ENCODE data around the gene ABI3BP. TPM values are rescaled to one million over a fixed set of nuclear protein-coding genes. Genes with fewer than 3 reads are reported as not detected.
A peak's percentile ranks its signal among the peaks of the same experiment; 100 is the strongest.

Gene ABI3BP
- total RNA-seq, 1 experiment from 2014 or later, result 0.17 TPM

DNA sequence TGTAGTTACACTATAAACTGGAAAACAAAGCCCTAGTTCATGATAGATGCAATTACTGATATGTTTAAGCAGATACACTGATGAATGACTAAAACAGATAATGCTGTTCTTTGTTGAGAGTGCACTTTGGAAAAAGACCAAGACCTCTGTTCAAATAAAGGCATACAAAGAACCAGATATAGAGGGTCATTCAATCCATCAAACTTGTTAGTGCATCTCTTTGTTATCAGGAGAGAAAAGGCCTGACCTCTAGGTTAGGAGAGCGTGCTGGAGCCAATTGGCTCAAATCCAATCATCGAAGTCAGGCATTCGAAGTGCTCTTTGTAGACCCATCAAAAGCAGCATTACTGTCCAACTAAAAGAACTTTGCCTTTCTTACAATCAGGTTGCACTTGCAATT lies 159.7 kb downstream of the ABI3BP start:
- DNase-seq (ENCODE audit: low read depth), result no peak

DNA sequence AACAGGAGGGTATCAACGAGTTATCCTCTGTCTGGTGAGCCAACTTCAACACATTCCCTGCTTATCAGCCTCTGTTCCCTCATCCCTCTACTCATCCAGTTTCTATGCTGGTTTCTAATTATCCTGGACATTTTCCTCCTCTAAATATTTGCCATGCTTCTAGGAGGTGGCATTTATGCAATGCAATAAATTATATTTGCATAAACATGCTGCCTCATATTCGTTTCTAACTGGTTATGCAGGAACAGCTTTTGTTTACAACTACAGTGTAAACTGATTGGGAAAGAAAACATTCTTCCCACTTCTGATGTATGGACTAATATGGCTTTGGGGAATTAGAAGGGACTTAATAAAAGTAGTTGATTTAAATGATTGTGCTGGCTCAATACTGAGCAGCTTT lies 161.6 kb downstream of the ABI3BP start:
- DNase-seq (ENCODE audit: low read depth), result no peak

- no peak for DNase-seq (ENCODE audit: low read depth)
Measured at GRCh38 chr3:100830931-100831330, 162.3 kb downstream of the ABI3BP start.

- DNase-seq (ENCODE audit: low read depth), result no peak
Measured at GRCh38 chr3:100825574-100825973, 167.6 kb downstream of the ABI3BP start.

GRCh38 chr3:100815583-100815982 lies 177.6 kb downstream of the ABI3BP start:
- no peak for DNase-seq (ENCODE audit: low read depth)

DNA sequence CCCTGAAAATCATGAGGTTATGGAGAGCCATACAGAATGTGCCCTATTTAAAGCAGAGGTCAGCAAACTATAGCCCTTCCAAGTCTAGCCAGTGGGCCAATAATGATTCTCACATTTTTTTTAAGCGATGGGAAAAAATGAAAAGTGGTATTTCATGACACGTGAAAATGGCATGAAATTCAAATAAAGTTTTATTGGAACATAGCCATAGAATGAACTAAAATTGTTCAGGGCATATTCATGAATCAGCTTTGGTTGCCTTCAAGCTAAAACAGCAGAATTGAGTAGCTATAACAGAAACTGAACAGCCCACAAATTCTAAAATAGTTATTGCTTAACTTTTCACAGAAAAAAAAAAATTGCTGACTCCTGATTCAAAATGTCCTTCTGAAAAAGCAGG lies 179.4 kb downstream of the ABI3BP start:
- DNase-seq (ENCODE audit: low read depth), result no peak

DNA sequence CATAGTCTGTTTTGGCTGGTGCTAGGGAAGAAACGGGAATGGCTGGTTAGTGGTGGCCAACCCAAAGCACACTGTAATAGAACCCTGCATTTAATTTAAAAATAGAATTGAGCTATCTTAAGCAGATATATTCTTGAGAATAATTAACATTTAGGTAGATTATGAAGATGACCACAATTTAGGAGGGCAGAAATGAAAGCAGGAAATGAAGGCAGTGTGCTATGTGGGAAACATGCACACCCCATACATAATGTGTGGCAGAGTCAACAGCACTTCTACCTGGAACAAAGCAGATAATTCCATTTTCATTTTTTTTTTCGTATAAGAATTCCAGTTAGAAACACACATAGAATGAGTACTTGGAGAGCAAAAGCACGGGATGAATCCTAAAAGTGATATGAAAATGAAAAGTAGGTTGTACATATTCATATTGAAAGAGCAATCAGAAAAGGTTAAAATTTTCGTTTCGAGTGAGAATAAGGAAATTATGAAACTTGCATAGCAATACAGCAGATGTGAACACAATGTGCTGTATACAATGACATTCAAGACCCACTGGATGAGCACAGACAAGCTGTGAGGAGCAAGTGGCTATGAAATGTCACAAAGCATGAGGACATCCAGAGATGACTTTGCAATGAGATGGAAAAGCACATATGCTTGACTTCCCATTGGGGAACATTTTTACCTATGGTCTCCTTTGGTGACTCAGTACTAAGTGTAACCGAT lies 181.3 kb downstream of the ABI3BP start:
- DNase-seq (ENCODE audit: low read depth), result no peak

GRCh38 chr3:100810671-100811070 lies 182.6 kb downstream of the ABI3BP start:
- no peak for DNase-seq (ENCODE audit: low read depth)

DNA sequence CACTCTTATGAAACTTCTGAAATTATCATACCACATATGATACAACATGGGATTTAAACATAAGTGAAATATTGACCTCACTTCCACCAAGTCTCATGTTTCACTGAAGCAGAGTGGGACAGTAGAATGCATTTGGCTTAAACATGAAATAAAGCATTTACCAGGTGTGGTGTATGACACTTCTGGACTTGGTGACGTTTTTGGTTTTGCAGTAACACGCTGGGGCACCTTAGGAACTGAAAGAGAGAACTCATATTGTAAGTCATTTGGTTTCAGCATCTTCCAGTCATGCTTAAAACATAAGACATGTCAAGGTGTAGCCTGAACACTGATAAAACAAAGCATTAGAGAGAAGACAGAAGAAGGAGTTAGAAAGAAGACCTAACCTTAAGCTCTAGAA lies 188.6 kb downstream of the ABI3BP start:
- no peak for DNase-seq (ENCODE audit: low read depth)

DNA sequence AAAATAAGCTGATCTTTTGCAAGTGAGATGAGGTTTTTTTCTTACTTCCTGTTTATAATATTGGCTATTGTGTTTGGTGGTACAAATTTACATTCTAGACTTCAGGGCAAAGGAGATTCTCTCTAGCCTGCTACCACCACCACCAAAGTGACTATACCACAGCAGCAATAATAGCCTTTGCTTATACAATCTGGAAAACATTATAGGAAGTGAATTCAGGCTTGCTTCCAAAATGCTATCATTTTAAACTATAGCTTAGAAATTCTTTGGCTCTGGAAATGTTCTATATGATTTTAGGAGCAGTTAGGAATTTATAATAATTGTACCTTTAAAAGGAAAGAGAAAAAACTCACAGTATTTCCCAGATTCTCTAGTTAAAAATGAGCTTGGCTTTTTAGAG lies 189.5 kb downstream of the ABI3BP start:
- no peak for DNase-seq (ENCODE audit: low read depth)

DNA sequence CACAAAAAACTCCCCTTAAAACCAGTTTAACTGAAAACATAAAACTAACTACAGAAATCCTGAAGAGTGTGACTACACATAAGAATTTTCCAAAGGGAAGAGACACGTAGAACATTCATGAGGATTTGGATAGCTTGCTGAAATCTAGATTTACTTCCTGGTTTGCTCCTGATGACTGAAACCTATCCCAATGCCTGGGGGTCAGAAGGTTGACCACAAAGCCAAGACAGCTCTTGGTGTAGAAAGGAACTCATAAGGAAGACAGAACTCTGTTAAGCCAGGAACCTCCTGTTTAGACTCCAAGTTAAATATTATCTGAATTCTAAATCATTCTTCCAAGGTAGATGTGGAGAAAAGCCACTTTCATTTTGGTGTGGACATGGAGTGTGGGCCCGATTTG lies 191.1 kb downstream of the ABI3BP start:
- peak; percentile 13 for DNase-seq (ENCODE audit: low read depth)

DNA sequence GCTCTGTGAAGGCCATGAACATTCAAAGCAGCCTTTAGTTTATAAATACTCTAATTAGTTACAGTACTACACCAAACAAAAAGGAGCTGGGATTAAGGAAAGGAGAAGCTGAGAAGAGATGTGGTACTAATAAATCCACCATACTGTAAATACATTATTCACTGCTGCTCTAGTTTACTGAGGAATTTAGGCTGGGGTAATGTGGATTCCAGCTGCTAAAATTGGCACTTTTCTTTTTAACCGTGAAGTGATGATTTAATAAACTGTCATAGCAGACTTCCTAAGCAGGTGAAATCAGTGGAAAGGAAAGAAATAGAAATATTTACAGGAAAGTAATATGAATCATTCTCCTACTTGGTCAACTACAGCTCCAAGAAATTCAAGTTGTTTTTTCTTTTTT lies 195.2 kb downstream of the ABI3BP start:
- DNase-seq (ENCODE audit: low read depth), result no peak

- DNase-seq (ENCODE audit: low read depth), result peak; percentile 18
Measured at GRCh38 chr3:100796556-100796955, 196.7 kb downstream of the ABI3BP start.

DNA sequence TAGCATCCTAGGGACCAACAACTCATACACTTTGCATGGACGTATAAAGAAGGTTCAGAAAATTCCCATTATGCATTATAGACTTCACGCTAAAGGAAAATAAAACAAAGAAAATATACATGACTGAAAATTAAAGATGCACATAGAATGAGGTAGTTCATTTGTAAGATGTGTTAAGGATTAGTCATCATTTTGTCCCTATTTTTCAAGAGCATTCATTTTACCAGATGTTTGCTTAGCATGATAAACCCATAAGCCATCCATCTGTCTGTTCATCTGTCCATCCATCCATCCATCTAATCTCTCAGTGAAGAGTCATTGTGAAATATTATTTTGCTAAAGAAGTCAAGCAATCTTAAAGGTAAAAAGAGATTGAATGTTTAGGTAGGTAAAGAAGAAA lies 203.6 kb downstream of the ABI3BP start:
- DNase-seq (ENCODE audit: low read depth), result no peak

DNA sequence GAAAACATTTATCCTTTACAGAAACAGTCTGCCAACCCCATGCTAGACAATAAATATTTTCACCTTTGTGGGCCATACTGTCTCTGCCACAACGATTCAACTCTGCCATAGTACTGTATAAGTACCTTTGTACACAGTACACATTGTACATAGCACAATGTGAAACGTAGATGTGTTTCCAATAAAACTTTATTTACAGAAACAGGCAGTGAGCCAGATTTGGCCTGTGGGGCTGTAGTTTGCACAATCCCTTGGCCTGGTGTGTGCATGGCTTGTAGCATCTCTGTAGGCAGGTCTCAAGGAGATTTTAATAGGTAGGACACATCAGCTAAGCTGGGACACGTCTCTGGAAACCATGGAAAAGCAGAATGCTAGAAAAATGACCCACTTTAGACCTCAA lies 209.6 kb downstream of the ABI3BP start:
- DNase-seq (ENCODE audit: low read depth), result no peak

- peak; percentile 38 for DNase-seq (ENCODE audit: low read depth)
Measured at GRCh38 chr3:100782906-100783305, 210.3 kb downstream of the ABI3BP start.

DNA sequence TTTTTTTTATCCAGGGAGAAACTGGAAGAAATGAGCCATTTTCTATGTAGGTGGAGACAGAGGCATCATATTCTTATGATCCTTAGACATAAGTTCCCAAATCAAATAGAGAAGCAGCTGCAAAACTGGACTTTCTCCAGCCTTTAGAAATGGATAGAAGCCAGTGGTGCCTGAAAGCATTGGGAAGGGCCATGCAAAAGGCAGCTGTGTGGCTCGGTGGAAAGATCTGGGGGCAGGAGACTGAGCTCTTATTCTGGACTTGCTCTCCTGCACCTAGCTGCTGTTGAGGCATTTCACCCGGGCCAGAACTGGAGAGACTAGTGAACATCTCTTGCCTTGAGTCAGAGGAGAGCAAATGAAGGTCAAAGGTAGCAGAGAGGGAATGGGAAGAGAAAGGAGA lies 210.9 kb downstream of the ABI3BP start:
- DNase-seq (ENCODE audit: low read depth), result no peak

- DNase-seq (ENCODE audit: low read depth), result peak; percentile 68
Measured at GRCh38 chr3:100781301-100781700, 211.9 kb downstream of the ABI3BP start.

DNA sequence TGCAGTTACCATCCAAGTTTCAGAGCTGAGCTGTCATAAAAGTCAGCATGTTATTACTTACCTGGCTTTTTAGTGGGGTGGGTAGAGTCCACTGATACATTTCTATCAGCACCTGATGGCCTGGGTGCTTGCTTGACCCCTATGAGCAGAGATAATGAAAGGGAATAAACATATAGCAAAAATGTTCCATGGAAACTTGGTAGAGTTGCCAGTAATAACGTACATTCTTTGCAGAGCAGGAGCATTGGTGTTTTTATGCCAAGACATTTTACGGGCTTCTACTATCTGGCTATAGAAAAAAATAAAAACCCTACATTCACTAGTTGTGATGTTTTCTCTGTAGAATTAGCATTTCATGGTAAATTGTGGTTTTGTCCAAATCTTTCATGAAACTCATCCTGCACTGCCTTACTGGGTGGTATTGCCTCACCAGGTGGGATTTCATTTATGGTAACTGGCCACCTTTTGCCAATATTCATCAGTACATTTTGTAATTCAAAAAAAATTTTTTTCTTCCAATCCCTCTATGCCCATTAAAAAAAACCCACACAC lies 213.1 kb downstream of the ABI3BP start:
- no peak for DNase-seq (ENCODE audit: low read depth)

GRCh38 chr3:100779480-100779879 lies 213.7 kb downstream of the ABI3BP start:
- no peak for DNase-seq (ENCODE audit: low read depth)

GRCh38 chr3:100777271-100777670 lies 215.9 kb downstream of the ABI3BP start:
- no peak for DNase-seq (ENCODE audit: low read depth)

DNA sequence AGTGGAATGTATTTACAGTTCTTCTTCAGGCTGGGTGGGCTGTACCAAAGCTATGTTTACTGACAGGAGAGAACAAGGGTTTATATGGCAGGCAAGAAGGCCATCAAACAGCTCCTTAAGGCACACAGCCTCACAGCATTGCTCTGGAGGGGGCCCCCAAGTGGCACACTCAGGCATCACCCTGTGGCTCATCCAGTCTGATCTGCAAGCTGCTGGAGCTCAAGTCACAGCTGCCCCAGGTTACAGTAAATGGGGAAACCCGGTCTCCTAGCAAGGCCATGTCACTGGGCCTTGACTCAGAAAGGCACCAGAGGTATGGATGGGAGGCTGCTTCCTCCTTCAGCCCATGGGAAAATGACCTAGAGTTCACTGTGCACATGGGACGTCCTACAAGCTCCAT lies 216.5 kb downstream of the ABI3BP start:
- no peak for DNase-seq (ENCODE audit: low read depth)

DNA sequence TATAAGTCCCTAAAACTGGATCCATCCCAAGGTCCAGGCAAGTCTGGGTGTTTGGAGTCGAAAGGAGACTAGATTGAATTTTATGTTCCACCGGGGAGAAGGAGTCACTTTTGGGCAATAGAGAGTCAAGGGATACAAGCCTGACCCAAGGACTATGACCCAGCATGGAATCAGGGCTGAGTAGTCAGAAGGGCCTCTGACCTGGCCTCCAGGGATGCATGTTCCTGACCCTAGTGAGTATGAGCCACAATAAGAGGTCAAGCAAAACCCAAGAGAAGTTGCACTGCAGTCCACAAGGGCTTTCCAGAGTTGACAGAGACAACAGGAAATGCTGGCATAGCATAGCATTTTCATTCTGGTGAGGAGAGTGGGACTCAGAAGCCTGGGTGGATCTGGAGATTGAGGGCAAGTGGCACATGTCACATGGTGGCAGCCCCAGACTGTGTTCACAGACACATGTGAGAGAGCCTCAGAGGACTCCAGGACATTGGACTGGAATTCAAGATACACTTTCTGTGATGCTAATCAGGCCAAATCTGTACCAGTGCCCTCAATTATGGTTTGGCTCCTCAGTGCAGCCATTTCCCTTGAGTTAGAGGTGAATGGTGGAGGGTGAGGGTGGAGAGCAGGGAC lies 217.0 kb downstream of the ABI3BP start:
- DNase-seq (ENCODE audit: low read depth), result no peak

All from Daoy (cell line).